PC-3 (cell line): Measurements from ENCODE around the gene SIVA1. TPM values are rescaled to one million over a fixed set of nuclear protein-coding genes. Genes with fewer than 3 reads are reported as not detected.
A peak's percentile ranks its signal among the peaks of the same experiment; 100 is the strongest.

Experiments
- ATAC-seq: fragments of 200-7000 bp; cut with Tn5 transposase; 2 replicates; pipeline ENCODE4 v1.9.1; 2020; ENCODE audit warnings: mild to moderate bottlenecking, moderate library complexity
- BruUV-seq: library from RNA; stranded (reverse); fragments of 400-500 nt; replicated peaks from 2 replicates; lab custom pipeline; 2021; lab: Mats Ljungman, UMichigan
- CTCF ChIA-PET: fragments of 300-600 bp; sonication (Branson Sonifier 250); formaldehyde crosslinking; loops from one replicate; lab custom pipeline; 2022; ENCODE audit warnings: antibody characterized with exemption; lab: Charles Lee
- POLR2A ChIA-PET: fragments of 300-600 bp; sonication (Branson Sonifier 250); formaldehyde crosslinking; loops from one replicate; lab custom pipeline; 2022; ENCODE audit warnings: antibody characterized with exemption; ENCODE audit not compliant: unreplicated experiment; lab: Charles Lee
- DNase-seq: peaks from one replicate; pipeline ENCODE4 v3.0.0-alpha.2; 2015
- H2AFZ ChIP-seq: fragments of 300-600 bp; sonication (generic); 2 replicates; pipeline ENCODE4 v1.6.0; 2016; ENCODE audit warnings: antibody characterized with exemption, low read length
- H3F3A ChIP-seq: fragments of 300-600 bp; sonication (generic); one replicate; pipeline ENCODE4 v1.6.0; 2017; ENCODE audit warnings: antibody characterized with exemption, low read length, control low read depth, mild to moderate bottlenecking; ENCODE audit not compliant: unreplicated experiment
- H3K27ac ChIP-seq: fragments of 300-600 bp; sonication (generic); 2 replicates; pipeline ENCODE4 v1.5.1; 2016; ENCODE audit warnings: mild to moderate bottlenecking, low read length
- H3K27me3 ChIP-seq: fragments of 300-600 bp; sonication (generic); 2 replicates; pipeline ENCODE4 v1.6.1; 2016; ENCODE audit warnings: low read length, mixed read lengths
- H3K36me3 ChIP-seq: fragments of 300-600 bp; sonication (generic); 2 replicates; pipeline ENCODE4 v1.6.1; 2016; ENCODE audit warnings: low read depth, mixed run types, low read length, mixed read lengths
- H3K4me1 ChIP-seq: fragments of 300-600 bp; sonication (generic); 2 replicates; pipeline ENCODE4 v1.5.1; 2016; ENCODE audit warnings: low read length; ENCODE audit not compliant: insufficient read depth
- H3K4me2 ChIP-seq: fragments of 300-600 bp; sonication (generic); 2 replicates; pipeline ENCODE4 v1.6.0; 2016; ENCODE audit warnings: low read length
- H3K4me3 ChIP-seq: fragments of 300-600 bp; sonication (generic); 2 replicates; pipeline ENCODE4 v1.5.1; 2016; ENCODE audit warnings: mild to moderate bottlenecking, low read length, mixed read lengths
- H3K79me2 ChIP-seq: fragments of 300-600 bp; sonication (generic); 2 replicates; pipeline ENCODE4 v1.6.1; 2017; ENCODE audit warnings: low read length, mixed read lengths
- H3K9ac ChIP-seq: fragments of 300-600 bp; sonication (generic); 2 replicates; pipeline ENCODE4 v1.6.0; 2016; ENCODE audit warnings: mild to moderate bottlenecking, low read length
- H3K9me2 ChIP-seq: fragments of 300-600 bp; sonication (generic); replicated peaks from 2 replicates; pipeline ENCODE4 v1.6.1; 2016; ENCODE audit warnings: mixed run types, low read length, mixed read lengths
- H3K9me3 ChIP-seq: fragments of 300-600 bp; sonication (generic); 2 replicates; pipeline ENCODE4 v1.6.1; 2016; ENCODE audit warnings: low read length, mixed read lengths
- H4K20me1 ChIP-seq: fragments of 300-600 bp; sonication (generic); 2 replicates; pipeline ENCODE4 v1.6.1; 2016; ENCODE audit warnings: low read length, mixed read lengths
- EZH2 ChIP-seq: fragments of 300-600 bp; sonication (generic); IDR thresholded peaks from one replicate; pipeline ENCODE4 v1.6.1; 2017; ENCODE audit warnings: antibody characterized with exemption, mild to moderate bottlenecking, low read length; ENCODE audit not compliant: unreplicated experiment
- EZH2phosphoT487 ChIP-seq: fragments of 300-600 bp; sonication (generic); IDR thresholded peaks from 2 replicates; pipeline ENCODE4 v1.6.1; 2018; ENCODE audit warnings: mild to moderate bottlenecking, antibody characterized with exemption, low read length, borderline replicate concordance
- intact Hi-C: fragments of 100-400 bp; cut with micrococcal nuclease; formaldehyde crosslinking; loops from 2 replicates; pipeline ENCODE4 v1.9.0; 2023
- total RNA-seq: library from RNA; depleted of rRNA; stranded (reverse); fragments of >200 nt; gene quantifications from 2 replicates; pipeline ENCODE4 v1.2.3, GENCODE V29; 2014
- TF ChIP-seq, protein P1 (sequence below): fragments of 300-600 bp; sonication (generic); conservative IDR thresholded peaks from 2 replicates; pipeline ENCODE4 v1.5.1; 2017; ENCODE audit warnings: antibody characterized with exemption, low read depth, mild to moderate bottlenecking, low read length

Gene SIVA1
- total RNA-seq, 1 experiment from 2014 or later: 375 TPM

DNA sequence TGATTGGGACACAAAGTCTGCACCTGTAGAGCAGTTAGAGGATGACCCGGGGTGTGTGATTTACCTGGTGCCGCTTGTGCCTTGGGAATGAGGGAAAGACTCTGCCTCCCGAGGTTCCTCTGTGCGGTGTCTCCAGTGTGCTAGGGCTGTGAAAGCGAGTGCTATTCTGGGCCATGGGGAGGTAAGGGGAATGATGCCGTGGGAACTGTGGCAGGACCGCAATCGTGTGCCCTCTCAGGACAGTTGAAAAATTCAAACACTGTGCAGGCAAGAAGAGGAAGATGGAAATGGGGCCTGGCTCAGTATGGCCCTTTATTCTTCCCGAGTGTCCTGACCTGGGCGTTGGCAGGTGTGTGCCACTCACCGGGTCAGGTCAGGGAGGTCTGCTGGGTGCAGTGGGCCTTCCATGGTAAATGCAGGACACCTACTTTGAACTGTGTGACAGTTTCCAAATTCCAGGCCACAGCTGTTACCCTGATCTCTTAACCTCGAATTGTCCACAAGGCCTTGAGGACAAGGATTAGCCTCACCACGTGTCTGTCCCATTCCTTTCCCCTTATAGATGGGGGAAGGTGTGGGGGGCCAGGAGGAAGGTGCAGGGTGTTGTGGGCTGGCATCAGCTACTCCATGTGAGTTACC, 1.4 kb downstream of the SIVA1 start:
- POLR2A ChIA-PET: no interaction called here
- H4K20me1 ChIP-seq: peaks cover 23% of the 10 kb centered on the region
- no TSS peak for BruUV-seq

DNA sequence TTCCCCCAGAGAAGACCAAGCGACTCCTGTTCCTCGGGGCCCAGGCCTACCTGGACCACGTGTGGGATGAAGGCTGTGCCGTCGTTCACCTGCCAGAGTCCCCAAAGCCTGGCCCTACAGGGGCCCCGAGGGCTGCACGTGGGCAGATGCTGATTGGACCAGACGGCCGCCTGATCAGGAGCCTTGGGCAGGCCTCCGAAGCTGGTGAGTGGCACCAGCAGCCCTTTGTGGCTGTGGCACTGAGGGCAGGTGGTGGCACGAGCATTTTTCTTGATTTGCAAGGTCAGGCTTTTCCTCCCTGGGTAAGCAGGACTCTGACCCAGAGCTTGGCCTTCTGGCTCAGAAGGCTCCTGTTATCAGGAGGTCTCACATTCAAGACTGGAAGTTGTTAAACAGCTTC, 2.7 kb downstream of the SIVA1 start:
- no peak overlapping the region for H3K4me3 ChIP-seq
- POLR2A ChIA-PET: no interaction called here
- no peaks in the 10 kb centered on the region for H3F3A ChIP-seq
- H3K9me2 ChIP-seq: no peaks in the 10 kb centered on the region
- H3K9ac ChIP-seq: no peak overlapping the region
- H3K4me2 ChIP-seq: no peak overlapping the region
- TF ChIP-seq, protein P1, sequence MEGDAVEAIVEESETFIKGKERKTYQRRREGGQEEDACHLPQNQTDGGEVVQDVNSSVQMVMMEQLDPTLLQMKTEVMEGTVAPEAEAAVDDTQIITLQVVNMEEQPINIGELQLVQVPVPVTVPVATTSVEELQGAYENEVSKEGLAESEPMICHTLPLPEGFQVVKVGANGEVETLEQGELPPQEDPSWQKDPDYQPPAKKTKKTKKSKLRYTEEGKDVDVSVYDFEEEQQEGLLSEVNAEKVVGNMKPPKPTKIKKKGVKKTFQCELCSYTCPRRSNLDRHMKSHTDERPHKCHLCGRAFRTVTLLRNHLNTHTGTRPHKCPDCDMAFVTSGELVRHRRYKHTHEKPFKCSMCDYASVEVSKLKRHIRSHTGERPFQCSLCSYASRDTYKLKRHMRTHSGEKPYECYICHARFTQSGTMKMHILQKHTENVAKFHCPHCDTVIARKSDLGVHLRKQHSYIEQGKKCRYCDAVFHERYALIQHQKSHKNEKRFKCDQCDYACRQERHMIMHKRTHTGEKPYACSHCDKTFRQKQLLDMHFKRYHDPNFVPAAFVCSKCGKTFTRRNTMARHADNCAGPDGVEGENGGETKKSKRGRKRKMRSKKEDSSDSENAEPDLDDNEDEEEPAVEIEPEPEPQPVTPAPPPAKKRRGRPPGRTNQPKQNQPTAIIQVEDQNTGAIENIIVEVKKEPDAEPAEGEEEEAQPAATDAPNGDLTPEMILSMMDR: no peak
- TF ChIP-seq EZH2 (no peak), EZH2phosphoT487 (no peak)
- intact Hi-C loops: no loop called here
- DNase-seq (no peak), ATAC-seq (no peak)
- H3K9me3 ChIP-seq: no peaks in the 10 kb centered on the region
- CTCF ChIA-PET: no interaction called here
- BruUV-seq: no TSS peak
- H3K79me2 ChIP-seq: peaks cover 49% of the 10 kb centered on the region
- peaks cover 15% of the 10 kb centered on the region; the same call in 1 of the 2 replicates for H3K4me1 ChIP-seq
- peaks cover 23% of the 10 kb centered on the region for H4K20me1 ChIP-seq
- H2AFZ ChIP-seq: no peak overlapping the region
- no peak overlapping the region for H3K27ac ChIP-seq
- no peaks in the 10 kb centered on the region for H3K27me3 ChIP-seq
- H3K36me3 ChIP-seq: peaks cover 27% of the 10 kb centered on the region

More for the DNA sequence above, 1.4 kb downstream of the SIVA1 start:
- Histone ChIP-seq H3K9ac (peak overlapping the region; percentile 99), H3K27ac (no peak overlapping the region), H3K9me2 (no peaks in the 10 kb centered on the region), H3K9me3 (no peaks in the 10 kb centered on the region), H3K4me2 (peak overlapping the region; percentile 94), H3K4me1 (peaks cover 25% of the 10 kb centered on the region), H3K79me2 (peaks cover 49% of the 10 kb centered on the region), H2AFZ (no peak overlapping the region), H3F3A (no peaks in the 10 kb centered on the region), H3K4me3 (peak overlapping the region; percentile 100), H3K27me3 (no peaks in the 10 kb centered on the region), H3K36me3 (peaks cover 20% of the 10 kb centered on the region; the same call in 1 of the 2 replicates)
- intact Hi-C loops: no loop called here
- DNase-seq (no peak), ATAC-seq (no peak)
- no peak for TF ChIP-seq EZH2phosphoT487
- no peak for TF ChIP-seq EZH2
- TF ChIP-seq, protein P1: no peak
- CTCF ChIA-PET: interaction anchor here (0.7 kb wide), 1 partner anchor 40 kb away, joined by 3 read pairs; no protein-coding TSS in a partner anchor
